ENCODE data around the gene ADK. TPM values are rescaled to one million over a fixed set of nuclear protein-coding genes. Genes with fewer than 3 reads are reported as not detected.

ADK gene
- total and polyA plus RNA-seq, 2 of the 13 experiments (the other 11 are each of a cell fraction or from before 2014, with no cell fraction given): 48.6 to 79.1 TPM

- intact Hi-C loops (cut with micrococcal nuclease; ENCODE audit: unreplicated experiment): no loop called here
- H3K36me3 ChIP-seq (replicated peaks in 1 of 2; ENCODE audit: control insufficient read depth in 1 of 2, insufficient read depth in 2 of 2, low read length in 2 of 2): peaks cover 0 to 18% of the 10 kb centered on the region in 2 experiments; a peak in 2 of 5 replicates
- H4K20me1 ChIP-seq (ENCODE audit: insufficient read depth, low read length): no peaks in the 10 kb centered on the region
- ATAC-seq: no peak
- FAIRE-seq: no peak
- no peak overlapping the region for H3K9ac ChIP-seq (ENCODE audit: insufficient read depth, low read depth, low read length)
- peaks cover 5% of the 10 kb centered on the region; the same call in 1 of the 2 replicates for H3K4me1 ChIP-seq (ENCODE audit: insufficient read depth, low read length)
- H3K4me2 ChIP-seq (ENCODE audit: low read depth, low read length): no peak overlapping the region
- H3K79me2 ChIP-seq (ENCODE audit: insufficient read depth, low read length): no peaks in the 10 kb centered on the region
- no peaks in the 10 kb centered on the region for H3K9me3 ChIP-seq (ENCODE audit: low read length)
- DNase-seq (ENCODE audit: low spot score): no peak
- BruUV-seq (replicated peaks): no TSS peak
- no peak overlapping the region for H3K27ac ChIP-seq (ENCODE audit: extremely low read length, insufficient read depth, low read length)
- no peak overlapping the region for H2AFZ ChIP-seq (ENCODE audit: low read length)
- H3K27me3 ChIP-seq (ENCODE audit: control insufficient read depth in 1 of 2, insufficient read depth in 2 of 2, low read length in 2 of 2): no peaks in the 10 kb centered on the region
- ChIA-PET CTCF (ENCODE audit: low intra/inter-chr PET ratio, low total read pairs) (no interaction called here), POLR2A (no interaction called here)
- H3K4me3 ChIP-seq (replicated peaks in 1 of 3; ENCODE audit: insufficient read depth in 1 of 3, low read depth in 2 of 3, low read length in 3 of 3): no peak overlapping the region
- in situ Hi-C loops (cut with HindIII; ENCODE audit: extremely low pct_ligation_motif_present, low pct_unique_long_range_greater_than_20kb): no loop called here
- TF ChIP-seq SMAD1 (CRISPR knock-in tag; IDR thresholded peaks at IDR 0.05; ENCODE audit: borderline replicate concordance, low read depth) (no peak), GTF2F1 (IDR thresholded peaks at IDR 0.05; ENCODE audit: low read length) (no peak), ZNF574 (CRISPR knock-in tag; IDR thresholded peaks at IDR 0.05) (no peak), ZBTB37 (CRISPR knock-in tag; IDR thresholded peaks at IDR 0.05) (no peak), ZBTB21 (CRISPR knock-in tag; IDR thresholded peaks at IDR 0.05) (no peak), ZNF7 (CRISPR knock-in tag; IDR thresholded peaks at IDR 0.05) (no peak), ZIK1 (CRISPR knock-in tag; IDR thresholded peaks at IDR 0.05; ENCODE audit: borderline replicate concordance, low read depth) (no peak), HNRNPK (IDR thresholded peaks at IDR 0.05; ENCODE audit: low read depth, low read length, poor library complexity, severe bottlenecking) (no peak), GFI1 (CRISPR knock-in tag; IDR thresholded peaks at IDR 0.05; ENCODE audit: borderline replicate concordance) (no peak), ZSCAN21 (CRISPR knock-in tag; IDR thresholded peaks at IDR 0.05; ENCODE audit: borderline replicate concordance) (no peak), ZNF674 (CRISPR knock-in tag; IDR thresholded peaks at IDR 0.05; ENCODE audit: low read depth) (no peak), KLF9 (CRISPR knock-in tag; IDR thresholded peaks at IDR 0.05; ENCODE audit: low read depth) (no peak), HNF1A (IDR thresholded peaks at IDR 0.05; ENCODE audit: low read depth) (no peak), HNF1A (CRISPR knock-in tag; IDR thresholded peaks at IDR 0.05; ENCODE audit: borderline replicate concordance) (no peak), MIER3 (CRISPR knock-in tag; IDR thresholded peaks at IDR 0.05; ENCODE audit: borderline replicate concordance) (no peak), DBP (CRISPR knock-in tag; IDR thresholded peaks at IDR 0.05; ENCODE audit: not compliant biosample characterization) (no peak)
These were observed 264.3 kb downstream of the ADK start for GRCh38 chr10:74415146-74415839.
